Measurements from ENCODE around the gene LAMB4.
A peak's percentile ranks its signal among the peaks of the same experiment; 100 is the strongest.

The LAMB4 gene

GRCh38 chr7:108103558-108104298 is 26.4 kb downstream of the LAMB4 start:
- no peak for DNase-seq

GRCh38 chr7:108102671-108103312 is 27.4 kb downstream of the LAMB4 start:
- no peak for DNase-seq

- no peak for DNase-seq
Measured at GRCh38 chr7:108101759-108102158, 28.4 kb downstream of the LAMB4 start.

GRCh38 chr7:108099713-108100112 is 30.4 kb downstream of the LAMB4 start:
- DNase-seq = no peak

GRCh38 chr7:108097703-108098102 is 32.5 kb downstream of the LAMB4 start:
- no peak for DNase-seq

GRCh38 chr7:108096996-108097395 is 33.2 kb downstream of the LAMB4 start:
- no peak for DNase-seq

- DNase-seq = no peak
Measured at GRCh38 chr7:108094933-108095710, 35.0 kb downstream of the LAMB4 start.

GRCh38 chr7:108094346-108094745 is 35.8 kb downstream of the LAMB4 start:
- no peak for DNase-seq

GRCh38 chr7:108093851-108094331 is 36.3 kb downstream of the LAMB4 start:
- no peak for DNase-seq

GRCh38 chr7:108093341-108093740 is 36.8 kb downstream of the LAMB4 start:
- DNase-seq = no peak

GRCh38 chr7:108091461-108091831 is 38.7 kb downstream of the LAMB4 start:
- DNase-seq = no peak

GRCh38 chr7:108090791-108091460 is 39.2 kb downstream of the LAMB4 start:
- DNase-seq = no peak

- DNase-seq = no peak
Measured at GRCh38 chr7:108089381-108089780, 40.8 kb downstream of the LAMB4 start.

- no peak for DNase-seq
Measured at GRCh38 chr7:108088729-108089128, 41.4 kb downstream of the LAMB4 start.

- no peak for DNase-seq
Measured at GRCh38 chr7:108087778-108088177, 42.4 kb downstream of the LAMB4 start.

- DNase-seq = no peak
Measured at GRCh38 chr7:108086962-108087361, 43.2 kb downstream of the LAMB4 start.

GRCh38 chr7:108086546-108086945 is 43.6 kb downstream of the LAMB4 start:
- DNase-seq = no peak

- no peak for DNase-seq
Measured at GRCh38 chr7:108083980-108084379, 46.2 kb downstream of the LAMB4 start.

- peak; percentile 13 to 65 for DNase-seq
Measured at GRCh38 chr7:108079648-108080591, 50.2 kb downstream of the LAMB4 start.

- DNase-seq = no peak
Measured at GRCh38 chr7:108079276-108079647, 50.9 kb downstream of the LAMB4 start.

- DNase-seq = no peak
Measured at GRCh38 chr7:108078691-108079090, 51.5 kb downstream of the LAMB4 start.

- DNase-seq = no peak
Measured at GRCh38 chr7:108078211-108078673, 51.9 kb downstream of the LAMB4 start.

All from NCI-H446 (cell line).